HUES64 (cell line): Measurements from ENCODE around the gene PPM1E.

Source experiments
- H3K27ac ChIP-seq: 2 replicates; pipeline ENCODE4 v1.7.0; 2013; ENCODE audit warnings: low read depth, low read length, inconsistent platforms
- H3K27me3 ChIP-seq: 2 replicates; pipeline ENCODE4 v1.6.1; 2013; ENCODE audit warnings: mild to moderate bottlenecking, low read length; ENCODE audit not compliant: insufficient read depth
- H3K36me3 ChIP-seq: 2 replicates; pipeline ENCODE4 v1.6.1; 2013; ENCODE audit warnings: mild to moderate bottlenecking, low read length; ENCODE audit not compliant: insufficient read depth
- H3K4me1 ChIP-seq: 2 replicates; pipeline ENCODE4 v1.6.1; 2013; ENCODE audit warnings: mild to moderate bottlenecking, low read length, moderate library complexity; ENCODE audit not compliant: insufficient read depth
- H3K4me3 ChIP-seq: 2 replicates; pipeline ENCODE4 v1.5.1; 2013; ENCODE audit warnings: mild to moderate bottlenecking, low read length, moderate library complexity
- H3K9ac ChIP-seq: 2 replicates; pipeline ENCODE4 v1.6.1; 2013; ENCODE audit warnings: mild to moderate bottlenecking, low read depth, low read length
- H3K9me3 ChIP-seq: 2 replicates; pipeline ENCODE4 v1.6.1; 2013; ENCODE audit warnings: low read depth, low read length; ENCODE audit not compliant: insufficient read depth
- WGBS: fragments of 150-250, 120-280 bp; methylation state at CpG from one replicate; pipeline ENCODE4 v1.1.7; 2013; ENCODE audit warnings: missing lambda C conversion rate; 5-methylcytosine and 5-hydroxymethylcytosine counted together

PPM1E gene

GRCh38 chr17:59011975-59012374 lies 256.3 kb downstream of the PPM1E start:
- Histone ChIP-seq H3K27ac (no peak overlapping the region), H3K4me1 (no peaks in the 10 kb centered on the region), H3K9me3 (no peaks in the 10 kb centered on the region), H3K27me3 (no peaks in the 10 kb centered on the region), H3K36me3 (peaks cover 78% of the 10 kb centered on the region), H3K9ac (no peak overlapping the region), H3K4me3 (no peak overlapping the region)
- WGBS: 100% methylated on average over 2 of the region's 2 CpGs

GRCh38 chr17:59018019-59018418 lies 262.4 kb downstream of the PPM1E start:
- 94% methylated on average over 1 of the region's 1 CpG for whole genome bisulfite sequencing
- no peaks in the 10 kb centered on the region; the same call in 1 of the 2 replicates for H3K9me3 ChIP-seq
- H3K4me3 ChIP-seq: no peak overlapping the region
- H3K9ac ChIP-seq: no peak overlapping the region
- H3K27me3 ChIP-seq: no peaks in the 10 kb centered on the region
- H3K4me1 ChIP-seq: no peaks in the 10 kb centered on the region
- H3K36me3 ChIP-seq: peaks cover 44% of the 10 kb centered on the region
- H3K27ac ChIP-seq: no peak overlapping the region

GRCh38 chr17:59024916-59025315 lies 269.3 kb downstream of the PPM1E start:
- 95% methylated on average over 2 of the region's 2 CpGs for WGBS
- Histone ChIP-seq H3K4me3 (no peak overlapping the region), H3K9me3 (no peaks in the 10 kb centered on the region; the same call in 1 of the 2 replicates), H3K36me3 (peaks cover 43% of the 10 kb centered on the region), H3K9ac (no peak overlapping the region), H3K27me3 (no peaks in the 10 kb centered on the region), H3K4me1 (no peaks in the 10 kb centered on the region), H3K27ac (no peak overlapping the region)

DNA sequence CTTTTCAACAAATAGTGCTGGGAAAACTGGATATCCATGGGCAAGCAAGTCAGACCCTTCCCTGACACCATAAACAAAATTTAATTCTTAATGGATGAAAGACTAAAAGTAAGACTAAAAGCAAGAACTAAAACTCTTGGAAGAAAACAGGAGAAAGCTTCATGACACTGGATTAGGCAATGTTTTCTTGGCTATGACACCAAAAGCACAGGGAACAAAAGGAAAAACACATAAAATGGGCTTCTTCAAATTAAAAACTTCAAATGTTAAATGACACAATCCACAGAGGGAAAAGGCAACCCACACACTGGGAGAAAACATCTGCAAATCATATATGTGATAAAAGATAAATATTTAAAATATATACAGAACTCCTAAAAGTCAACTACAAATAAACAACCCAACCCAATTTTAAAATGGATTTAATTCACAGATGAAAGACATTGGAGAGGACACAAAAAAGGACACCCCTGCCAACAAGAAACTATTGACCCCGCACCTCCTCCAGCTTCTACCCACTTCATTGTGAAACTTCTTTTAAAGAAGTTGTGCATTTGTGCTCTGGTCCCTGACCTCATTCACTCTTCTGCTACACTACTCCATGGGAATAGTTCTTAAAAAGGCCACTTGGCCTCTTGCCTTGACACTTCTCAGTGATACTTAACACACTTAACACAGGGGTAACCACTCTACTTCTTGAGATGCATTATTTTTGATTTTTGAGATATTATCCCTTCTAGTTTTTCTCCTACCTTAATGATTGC lies 270.7 kb downstream of the PPM1E start:
- no peak overlapping the region for H3K27ac ChIP-seq
- no peaks in the 10 kb centered on the region for H3K4me1 ChIP-seq
- no peak overlapping the region for H3K4me3 ChIP-seq
- H3K36me3 ChIP-seq: peaks cover 51% of the 10 kb centered on the region
- H3K27me3 ChIP-seq: no peaks in the 10 kb centered on the region
- no peaks in the 10 kb centered on the region; the same call in 1 of the 2 replicates for H3K9me3 ChIP-seq
- 95% methylated on average over 1 of the region's 1 CpG for WGBS
- no peak overlapping the region for H3K9ac ChIP-seq

DNA sequence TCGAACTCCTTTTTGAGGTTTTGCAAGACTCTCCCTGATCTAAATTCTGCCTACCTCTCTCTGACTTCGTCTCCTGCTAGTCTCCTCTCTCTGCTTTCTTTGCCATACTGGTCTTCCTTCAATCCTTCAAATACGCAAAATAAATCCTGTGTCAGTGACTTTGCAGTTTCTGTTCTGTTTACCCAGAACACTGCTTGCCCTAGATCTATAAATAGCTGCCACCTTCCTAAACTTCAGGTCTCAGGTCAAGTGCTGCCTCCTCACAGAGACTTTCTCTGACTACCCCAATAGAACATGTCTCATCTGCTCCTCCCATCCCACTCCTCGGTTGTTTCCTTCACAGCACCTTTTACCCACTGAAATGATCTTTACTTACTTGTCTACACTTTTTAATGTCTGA lies 272.1 kb downstream of the PPM1E start:
- Histone ChIP-seq H3K9ac (no peak overlapping the region), H3K4me1 (no peaks in the 10 kb centered on the region), H3K4me3 (no peak overlapping the region), H3K27ac (no peak overlapping the region), H3K27me3 (no peaks in the 10 kb centered on the region), H3K36me3 (peaks cover 60% of the 10 kb centered on the region), H3K9me3 (no peaks in the 10 kb centered on the region)
- WGBS: 94% methylated on average over 4 of the region's 4 CpGs

GRCh38 chr17:59028328-59028727 lies 272.7 kb downstream of the PPM1E start:
- H3K9ac ChIP-seq: no peak overlapping the region
- H3K36me3 ChIP-seq: peaks cover 64% of the 10 kb centered on the region
- WGBS: 95% methylated on average over 6 of the region's 6 CpGs
- H3K27me3 ChIP-seq: no peaks in the 10 kb centered on the region
- no peaks in the 10 kb centered on the region for H3K9me3 ChIP-seq
- no peak overlapping the region for H3K4me3 ChIP-seq
- no peaks in the 10 kb centered on the region for H3K4me1 ChIP-seq
- no peak overlapping the region for H3K27ac ChIP-seq

DNA sequence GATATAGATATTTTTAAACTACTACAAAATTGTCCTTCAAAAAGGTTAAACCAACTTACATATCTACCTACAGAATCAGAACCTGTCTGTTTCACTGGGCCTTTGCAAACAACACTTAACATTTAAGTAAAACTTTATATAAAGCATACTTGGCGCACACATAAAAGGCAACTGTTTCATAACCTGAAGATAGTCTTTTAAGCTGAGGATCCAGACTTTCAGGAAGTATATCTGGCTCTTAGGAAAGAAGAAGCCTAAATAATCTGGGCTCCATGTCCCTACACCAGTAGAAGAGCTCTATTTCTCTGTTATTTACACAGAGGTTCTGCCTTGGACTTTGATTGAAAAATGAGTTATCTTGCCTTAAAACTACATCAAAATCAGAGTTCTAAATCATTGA lies 275.2 kb downstream of the PPM1E start:
- 100% methylated on average over 1 of the region's 1 CpG for WGBS
- Histone ChIP-seq H3K4me1 (no peaks in the 10 kb centered on the region), H3K9me3 (no peaks in the 10 kb centered on the region), H3K27ac (no peak overlapping the region), H3K4me3 (no peak overlapping the region), H3K27me3 (no peaks in the 10 kb centered on the region), H3K9ac (no peak overlapping the region), H3K36me3 (peaks cover 74% of the 10 kb centered on the region)
